Neural progenitor cell (in vitro differentiated cells): Measurements from ENCODE around the gene TRAPPC10. TPM values are rescaled to one million over a fixed set of nuclear protein-coding genes. Genes with fewer than 3 reads are reported as not detected.

Experiments used
- DNase-seq: peaks from one replicate; pipeline ENCODE4 v3.0.0-alpha.2; 2016; ENCODE audit warnings: low spot score
- H2AFZ ChIP-seq: fragments of 200-600 bp; sonication (generic); replicated peaks from 2 replicates; pipeline ENCODE4 v1.6.1; 2016; ENCODE audit warnings: antibody characterized with exemption
- H3F3A ChIP-seq: fragments of 200-600 bp; sonication (generic); 2 replicates; pipeline ENCODE4 v1.6.1; 2016; ENCODE audit warnings: antibody characterized with exemption, low read depth
- H3K27ac ChIP-seq: fragments of 200-600 bp; sonication (generic); 2 replicates; pipeline ENCODE4 v1.5.1; 2016; ENCODE audit warnings: mild to moderate bottlenecking
- H3K27me3 ChIP-seq: fragments of 200-600 bp; sonication (generic); 2 replicates; pipeline ENCODE4 v1.6.1; 2016; ENCODE audit warnings: mild to moderate bottlenecking, moderate library complexity
- H3K36me3 ChIP-seq: fragments of 200-600 bp; sonication (generic); 2 replicates; pipeline ENCODE4 v1.5.1; 2016
- H3K4me1 ChIP-seq: fragments of 200-600 bp; sonication (generic); 2 replicates; pipeline ENCODE4 v1.6.1; 2016; ENCODE audit warnings: mixed run types
- H3K4me2 ChIP-seq: fragments of 200-600 bp; sonication (generic); 2 replicates; pipeline ENCODE4 v1.6.1; 2016
- H3K4me3 ChIP-seq: fragments of 200-600 bp; sonication (generic); 2 replicates; pipeline ENCODE4 v1.5.1; 2016
- H3K79me2 ChIP-seq: fragments of 200-600 bp; sonication (generic); 2 replicates; pipeline ENCODE4 v1.6.1; 2016; ENCODE audit warnings: low read depth
- H3K9ac ChIP-seq: fragments of 200-600 bp; sonication (generic); 2 replicates; pipeline ENCODE4 v1.6.1; 2016
- H3K9me3 ChIP-seq: fragments of 200-600 bp; sonication (generic); 2 replicates; pipeline ENCODE4 v1.5.1; 2016; ENCODE audit warnings: low read depth
- H4K20me1 ChIP-seq: fragments of 200-600 bp; sonication (generic); 2 replicates; pipeline ENCODE4 v1.6.1; 2016; ENCODE audit warnings: low read depth
- H3K27ac Mint-ChIP-seq: 3 replicates; pipeline ENCODE4 v1.8.0; 2021; ENCODE audit warnings: mixed read lengths
- H3K27me3 Mint-ChIP-seq: 2 replicates; pipeline ENCODE4 v1.8.0; 2022; ENCODE audit warnings: low read depth, mild to moderate bottlenecking, inconsistent platforms, moderate library complexity, mixed read lengths; ENCODE audit not compliant: insufficient read depth
- H3K36me3 Mint-ChIP-seq: 3 replicates; pipeline ENCODE4 v1.8.0; 2021; ENCODE audit warnings: mixed read lengths
- H3K4me1 Mint-ChIP-seq: 3 replicates; pipeline ENCODE4 v1.8.0; 2021; ENCODE audit warnings: mixed read lengths
- H3K4me3 Mint-ChIP-seq: 3 replicates; pipeline ENCODE4 v1.8.0; 2021; ENCODE audit warnings: mild to moderate bottlenecking, moderate library complexity, mixed read lengths
- H3K9me3 Mint-ChIP-seq: 3 replicates; pipeline ENCODE4 v1.8.0; 2020; ENCODE audit warnings: mixed read lengths
- CTCF ChIP-seq: fragments of 200-600 bp; sonication (generic); IDR thresholded peaks from 2 replicates; pipeline ENCODE4 v1.5.1; 2017; ENCODE audit warnings: antibody characterized with exemption, mild to moderate bottlenecking
- EZH2 ChIP-seq: fragments of 200-600 bp; sonication (generic); IDR thresholded peaks from 2 replicates; pipeline ENCODE4 v1.6.1; 2017; ENCODE audit warnings: antibody characterized with exemption, mild to moderate bottlenecking, moderate library complexity
- EZH2phosphoT487 ChIP-seq: fragments of 200-600 bp; sonication (generic); IDR thresholded peaks from 2 replicates; pipeline ENCODE4 v1.6.1; 2017; ENCODE audit warnings: antibody characterized with exemption
- total RNA-seq: library from RNA; depleted of rRNA; stranded (reverse); fragments of >200 nt; gene quantifications from 2 replicates; pipeline ENCODE4 v1.2.3, GENCODE V29; 2015; ENCODE audit warnings: low replicate concordance

The TRAPPC10 gene
- total RNA-seq, 1 donor from 2014 or later: 19.8 TPM

DNA sequence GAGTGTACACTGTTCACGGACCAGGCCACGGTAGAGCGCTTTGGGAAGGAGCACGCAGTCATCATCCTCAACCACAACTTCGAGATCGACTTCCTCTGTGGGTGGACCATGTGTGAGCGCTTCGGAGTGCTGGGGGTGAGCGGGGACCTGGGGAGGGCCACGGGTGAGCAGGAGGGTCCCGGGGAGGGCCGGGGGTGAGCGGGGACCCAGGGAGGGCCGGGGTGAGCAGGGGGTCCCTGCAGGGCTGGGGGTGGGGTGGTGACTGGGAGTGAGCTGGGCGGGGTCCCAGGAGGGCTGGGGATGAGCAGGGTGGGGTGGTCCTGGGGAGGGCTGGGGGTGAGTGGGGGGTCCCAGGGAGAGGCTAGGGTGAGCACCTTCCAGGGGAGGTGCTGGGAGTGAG, 44.1 kb upstream of the TRAPPC10 start:
- no peak overlapping the region for H3K27ac Mint-ChIP-seq
- Histone ChIP-seq H3K27ac (no peak overlapping the region), H3K27me3 (no peaks in the 10 kb centered on the region), H2AFZ (no peak overlapping the region), H3K36me3 (no peaks in the 10 kb centered on the region), H3K4me1 (no peaks in the 10 kb centered on the region), H3F3A (no peaks in the 10 kb centered on the region), H3K9me3 (no peaks in the 10 kb centered on the region), H4K20me1 (no peaks in the 10 kb centered on the region), H3K4me2 (no peak overlapping the region), H3K79me2 (no peaks in the 10 kb centered on the region), H3K4me3 (no peak overlapping the region), H3K9ac (no peak overlapping the region)
- no peak overlapping the region for H3K4me3 Mint-ChIP-seq
- TF ChIP-seq EZH2phosphoT487 (no peak), CTCF (no peak), EZH2 (no peak)
- H3K4me1 Mint-ChIP-seq: peaks cover 3% of the 10 kb centered on the region
- H3K36me3 Mint-ChIP-seq: peaks cover 10% of the 10 kb centered on the region
- H3K9me3 Mint-ChIP-seq: peaks cover 5% of the 10 kb centered on the region
- H3K27me3 Mint-ChIP-seq: peaks cover 5% of the 10 kb centered on the region
- DNase-seq: no peak

DNA sequence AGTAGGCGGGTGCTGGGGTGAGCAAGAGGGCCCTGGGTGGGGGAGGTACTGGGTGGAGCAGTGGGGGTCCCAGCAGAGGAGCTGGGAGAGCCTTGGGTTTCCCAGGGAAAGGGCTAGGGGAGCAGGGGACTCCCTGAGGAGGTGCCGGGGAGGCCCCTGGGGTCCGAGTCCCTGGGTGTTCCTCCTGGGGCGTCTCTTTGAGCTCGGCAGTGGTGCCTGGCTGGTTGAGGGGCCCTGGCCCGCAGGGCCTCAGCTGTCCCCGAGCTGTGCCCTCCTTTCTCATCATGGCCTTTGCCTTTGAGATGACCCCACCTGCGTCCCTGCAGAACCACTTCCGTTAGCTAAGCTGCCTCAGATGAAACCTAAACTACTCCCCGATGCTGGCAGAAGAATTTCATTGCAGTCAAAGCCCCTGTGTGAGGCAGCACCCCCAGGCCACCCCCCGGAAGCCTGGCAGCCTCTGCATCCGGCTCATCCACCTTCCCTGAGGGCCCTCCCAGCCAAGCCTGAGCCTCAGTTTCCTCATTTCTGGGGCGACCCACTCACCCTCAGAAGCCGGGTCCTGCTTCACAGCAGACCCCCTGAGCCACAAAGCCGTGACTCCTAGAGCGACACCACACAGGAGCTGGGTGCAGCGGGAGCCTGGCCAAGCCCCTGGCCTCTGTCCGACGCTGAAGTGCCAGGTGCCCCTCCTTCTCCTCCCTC, 43.5 kb upstream of the TRAPPC10 start:
- Histone ChIP-seq H2AFZ (no peak overlapping the region), H3K27me3 (no peaks in the 10 kb centered on the region), H3K27ac (no peak overlapping the region), H3K4me2 (no peak overlapping the region), H3K79me2 (no peaks in the 10 kb centered on the region), H3K4me1 (no peaks in the 10 kb centered on the region), H3K4me3 (no peak overlapping the region), H3K9ac (no peak overlapping the region), H4K20me1 (no peaks in the 10 kb centered on the region), H3K36me3 (no peaks in the 10 kb centered on the region), H3F3A (no peaks in the 10 kb centered on the region), H3K9me3 (no peaks in the 10 kb centered on the region)
- Mint-ChIP-seq H3K9me3 (peaks cover 2% of the 10 kb centered on the region), H3K4me1 (peaks cover 3% of the 10 kb centered on the region), H3K4me3 (no peak overlapping the region), H3K36me3 (peaks cover 7% of the 10 kb centered on the region), H3K27ac (no peak overlapping the region), H3K27me3 (peaks cover 3% of the 10 kb centered on the region)
- TF ChIP-seq EZH2phosphoT487 (no peak), EZH2 (no peak), CTCF (no peak)
- DNase-seq: no peak

DNA sequence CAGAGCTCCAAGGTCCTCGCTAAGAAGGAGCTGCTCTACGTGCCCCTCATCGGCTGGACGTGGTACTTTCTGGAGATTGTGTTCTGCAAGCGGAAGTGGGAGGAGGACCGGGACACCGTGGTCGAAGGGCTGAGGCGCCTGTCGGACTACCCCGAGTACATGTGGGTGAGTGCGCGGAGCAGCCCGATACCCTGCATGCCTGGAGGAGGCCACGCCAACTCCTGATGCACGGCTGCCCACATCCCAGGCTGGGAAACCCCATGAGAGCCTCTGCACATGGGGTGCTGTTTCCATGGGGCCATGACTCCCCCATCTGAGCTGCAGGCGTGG, 43.0 kb upstream of the TRAPPC10 start:
- H3K36me3 Mint-ChIP-seq: peaks cover 3% of the 10 kb centered on the region
- peaks cover 3% of the 10 kb centered on the region for H3K27me3 Mint-ChIP-seq
- Histone ChIP-seq H3K79me2 (no peaks in the 10 kb centered on the region), H3K27me3 (no peaks in the 10 kb centered on the region), H3K9me3 (no peaks in the 10 kb centered on the region), H2AFZ (no peak overlapping the region), H3K4me2 (no peak overlapping the region), H3K36me3 (no peaks in the 10 kb centered on the region), H3K4me1 (no peaks in the 10 kb centered on the region), H3F3A (no peaks in the 10 kb centered on the region), H4K20me1 (no peaks in the 10 kb centered on the region), H3K4me3 (no peak overlapping the region), H3K9ac (no peak overlapping the region), H3K27ac (no peak overlapping the region)
- peaks cover 3% of the 10 kb centered on the region for H3K4me1 Mint-ChIP-seq
- TF ChIP-seq EZH2phosphoT487: no peak
- H3K27ac Mint-ChIP-seq: no peak overlapping the region
- H3K9me3 Mint-ChIP-seq: no peaks in the 10 kb centered on the region
- no peak for DNase-seq
- no peak overlapping the region for H3K4me3 Mint-ChIP-seq

DNA sequence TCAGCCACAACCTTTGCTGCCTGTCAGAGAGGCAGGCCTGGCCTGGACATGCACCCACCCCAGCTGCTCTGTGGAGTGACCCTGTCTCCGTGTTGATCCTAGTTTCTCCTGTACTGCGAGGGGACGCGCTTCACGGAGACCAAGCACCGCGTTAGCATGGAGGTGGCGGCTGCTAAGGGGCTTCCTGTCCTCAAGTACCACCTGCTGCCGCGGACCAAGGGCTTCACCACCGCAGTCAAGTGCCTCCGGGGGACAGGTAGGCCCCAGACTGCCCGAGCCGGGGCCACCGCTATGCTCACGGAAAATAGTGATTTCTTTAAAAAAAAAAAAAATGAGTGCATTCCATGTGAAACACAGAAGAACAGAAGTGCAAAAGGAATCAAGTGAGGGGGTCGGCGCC, 41.6 kb upstream of the TRAPPC10 start:
- no peaks in the 10 kb centered on the region for H3K9me3 ChIP-seq
- H3K27me3 ChIP-seq: no peaks in the 10 kb centered on the region
- peaks cover 7% of the 10 kb centered on the region for H3F3A ChIP-seq
- DNase-seq: no peak
- Mint-ChIP-seq H3K9me3 (no peaks in the 10 kb centered on the region), H3K27ac (no peak overlapping the region), H3K27me3 (peaks cover 10% of the 10 kb centered on the region), H3K4me3 (no peak overlapping the region), H3K4me1 (peaks cover 8% of the 10 kb centered on the region), H3K36me3 (peaks cover 3% of the 10 kb centered on the region)
- no peak overlapping the region for H3K27ac ChIP-seq
- H4K20me1 ChIP-seq: no peaks in the 10 kb centered on the region
- H3K4me1 ChIP-seq: no peaks in the 10 kb centered on the region
- H3K36me3 ChIP-seq: no peaks in the 10 kb centered on the region
- TF ChIP-seq CTCF (no peak), EZH2 (no peak), EZH2phosphoT487 (no peak)
- no peak overlapping the region for H2AFZ ChIP-seq
- H3K9ac ChIP-seq: no peak overlapping the region
- no peaks in the 10 kb centered on the region for H3K79me2 ChIP-seq
- no peak overlapping the region for H3K4me2 ChIP-seq
- H3K4me3 ChIP-seq: no peak overlapping the region
